Keratinocyte (primary cell): Measurements from ENCODE around the gene DLG2. TPM values are rescaled to one million over a fixed set of nuclear protein-coding genes. Genes with fewer than 3 reads are reported as not detected.

Source experiments
- DNase-seq: peaks from one replicate; pipeline ENCODE4 v3.0.0-alpha.2; 2011; ENCODE audit warnings: low read depth, missing footprints, low spot score
- FAIRE-seq: peaks from 2 replicates; lab custom pipeline; 2011; peaks lifted over from hg19 to GRCh38; lab: Jason Lieb, UNC
- H2AFZ ChIP-seq: 2 replicates; pipeline ENCODE4 v1.6.0; 2012; ENCODE audit warnings: low read length, control low read depth, inconsistent platforms; ENCODE audit not compliant: control insufficient read depth
- H3K27ac ChIP-seq: 2 replicates; pipeline ENCODE4 v1.5.1; 2011; ENCODE audit warnings: low read length; ENCODE audit not compliant: control insufficient read depth, insufficient read depth
- H3K27me3 ChIP-seq: 3 replicates; pipeline ENCODE4 v1.6.0; 2011; ENCODE audit warnings: low read length; ENCODE audit not compliant: control insufficient read depth, insufficient read depth; ENCODE audit errors: extremely low read depth
- H3K36me3 ChIP-seq, 2 experiments: 2 replicates in 1 of 2; 3 replicates in 1 of 2; pipeline ENCODE4 v1.5.1; 2011; ENCODE audit warnings: low read length in 2 of 2, mild to moderate bottlenecking in 1 of 2; ENCODE audit not compliant: control insufficient read depth in 2 of 2, insufficient read depth in 2 of 2; ENCODE audit errors: extremely low read depth in 1 of 2
- H3K4me1 ChIP-seq: 3 replicates; pipeline ENCODE4 v1.5.1; 2011; ENCODE audit warnings: low read length; ENCODE audit not compliant: control insufficient read depth, insufficient read depth; ENCODE audit errors: extremely low read depth
- H3K4me2 ChIP-seq: 3 replicates; pipeline ENCODE4 v1.6.0; 2011; ENCODE audit warnings: low read depth, low read length; ENCODE audit not compliant: control insufficient read depth, insufficient read depth; ENCODE audit errors: extremely low read depth
- H3K4me3 ChIP-seq, 3 experiments: fragments of 200-600 bp in 1 of 3; sonication (generic) in 1 of 3; 2 replicates in 2 of 3; 3 replicates in 1 of 3; pipeline ENCODE4 v1.5.1; 2011 to 2016; ENCODE audit warnings: low read length in 3 of 3, mild to moderate bottlenecking in 3 of 3, control low read depth in 2 of 3, inconsistent platforms in 1 of 3, low read depth in 1 of 3, mixed read lengths in 1 of 3, mixed run types in 1 of 3, moderate library complexity in 1 of 3; ENCODE audit not compliant: control insufficient read depth in 2 of 3, insufficient read depth in 2 of 3; ENCODE audit errors: extremely low read depth in 1 of 3
- H3K79me2 ChIP-seq: 2 replicates; pipeline ENCODE4 v1.6.0; 2012; ENCODE audit warnings: low read length; ENCODE audit not compliant: control insufficient read depth, insufficient read depth
- H3K9ac ChIP-seq: 3 replicates; pipeline ENCODE4 v1.6.0; 2011; ENCODE audit warnings: low read length; ENCODE audit not compliant: control insufficient read depth, insufficient read depth; ENCODE audit errors: extremely low read depth
- H3K9me1 ChIP-seq: 3 replicates; pipeline ENCODE4 v1.6.0; 2011; ENCODE audit warnings: low read length; ENCODE audit not compliant: control insufficient read depth, insufficient read depth; ENCODE audit errors: extremely low read depth
- H3K9me3 ChIP-seq: 2 replicates; pipeline ENCODE4 v1.5.1; 2012; ENCODE audit warnings: low read depth, low read length; ENCODE audit not compliant: control insufficient read depth
- H4K20me1 ChIP-seq: 3 replicates; pipeline ENCODE4 v1.6.0; 2011; ENCODE audit warnings: low read length; ENCODE audit not compliant: control insufficient read depth, insufficient read depth; ENCODE audit errors: extremely low read depth
- CTCF ChIP-seq, 3 experiments: IDR thresholded peaks in 1 of 3; conservative IDR thresholded peaks in 1 of 3; optimal IDR thresholded peaks in 1 of 3; 2 replicates in 2 of 3; 3 replicates in 1 of 3; pipeline versions ENCODE3 to v1.5.1; 2011; ENCODE audit warnings: low read length in 3 of 3, mild to moderate bottlenecking in 3 of 3, moderate library complexity in 2 of 3, control low read depth in 1 of 3, inconsistent platforms in 1 of 3; ENCODE audit not compliant: insufficient read depth in 2 of 3; ENCODE audit errors: extremely low read depth in 1 of 3
- EZH2 ChIP-seq: IDR thresholded peaks from one replicate; pipeline ENCODE4 v1.6.1; 2012; ENCODE audit warnings: inconsistent platforms, mild to moderate bottlenecking, low read length, moderate library complexity
- dilution Hi-C: fragments of 300-500 bp; cut with MboI; formaldehyde crosslinking; loops from one replicate; pipeline ENCODE4 v1.7.0; 2020; ENCODE audit warnings: low sequenced_read_pairs; ENCODE audit not compliant: extremely low pct_ligation_motif_present
- polyA plus RNA-seq, 5 experiments: library from polyadenylated mRNA; depleted of rRNA in 3 of 5; stranded (reverse) in 3 of 5; stranded (forward) in 1 of 5; unstranded in 1 of 5; fragments of >200 nt; gene quantifications; 1 replicate in 1 of 5; 2 replicates in 3 of 5; 3 replicates in 1 of 5; pipeline versions ENCODE4 v1.2.1 to v1.2.3, GENCODE V29; 2011 to 2012; ENCODE audit warnings: missing spikeins in 2 of 5, low read depth in 1 of 5, low replicate concordance in 1 of 5

Gene DLG2
- polyA plus RNA-seq, 1 donor (not counting 4 experiments of a cell fraction or from before 2014, with no cell fraction given), result 0.55 TPM

- Histone ChIP-seq H3K27me3 (no peaks in the 10 kb centered on the region), H3K27ac (no peak overlapping the region), H3K9me3 (no peaks in the 10 kb centered on the region), H3K4me1 (no peaks in the 10 kb centered on the region), H3K9me1 (no peaks in the 10 kb centered on the region), H2AFZ (no peak overlapping the region), H4K20me1 (no peaks in the 10 kb centered on the region), H3K4me2 (no peak overlapping the region), H3K9ac (no peak overlapping the region), H3K4me3 (no peak overlapping the region), H3K36me3 (no peaks in the 10 kb centered on the region), H3K79me2 (no peaks in the 10 kb centered on the region)
- no peak for DNase-seq
- TF ChIP-seq CTCF (optimal IDR thresholded peaks at IDR 0.05 in 1 of 3, IDR thresholded peaks at IDR 0.05 in 1 of 3, conservative IDR thresholded peaks at IDR 0.05 in 1 of 3; ENCODE audit: extremely low read depth in 1 of 3, insufficient read depth in 2 of 3, low read length in 3 of 3), result no peak
- FAIRE-seq, result no peak
- dilution Hi-C loops, result no loop called here
These were observed 574.5 kb downstream of the DLG2 start for GRCh38 chr11:85052636-85053035.

DNA sequence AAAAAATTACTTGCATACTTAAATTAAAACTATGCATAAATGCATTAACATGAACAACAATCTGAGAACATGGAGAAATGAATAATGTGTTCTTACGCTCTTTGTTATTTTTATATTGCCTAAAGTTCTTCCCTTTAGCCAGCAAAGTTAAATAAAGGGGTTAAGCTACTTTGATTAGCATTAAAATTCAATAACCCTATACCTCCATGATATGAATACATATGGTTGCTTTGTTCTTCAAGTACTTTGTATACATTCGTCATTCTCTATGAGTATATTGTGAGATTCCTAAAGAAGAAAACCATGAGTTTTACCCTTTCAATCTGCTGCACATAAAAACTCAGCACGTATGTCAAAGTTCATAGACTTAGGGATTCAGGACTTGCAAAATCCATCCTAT, 578.3 kb downstream of the DLG2 start:
- H3K79me2 ChIP-seq, result no peaks in the 10 kb centered on the region
- H3K27ac ChIP-seq, result no peak overlapping the region
- H2AFZ ChIP-seq, result no peak overlapping the region
- no peaks in the 10 kb centered on the region for H3K36me3 ChIP-seq
- no peak overlapping the region for H3K9ac ChIP-seq
- TF ChIP-seq CTCF (optimal IDR thresholded peaks at IDR 0.05 in 1 of 3, IDR thresholded peaks at IDR 0.05 in 1 of 3, conservative IDR thresholded peaks at IDR 0.05 in 1 of 3; ENCODE audit: extremely low read depth in 1 of 3, insufficient read depth in 2 of 3, low read length in 3 of 3) (no peak), EZH2 (no peak)
- no peaks in the 10 kb centered on the region for H4K20me1 ChIP-seq
- no peak for FAIRE-seq
- dilution Hi-C loops, result no loop called here
- no peaks in the 10 kb centered on the region for H3K9me1 ChIP-seq
- no peak overlapping the region for H3K4me3 ChIP-seq
- DNase-seq, result no peak
- no peaks in the 10 kb centered on the region for H3K9me3 ChIP-seq
- H3K27me3 ChIP-seq, result no peaks in the 10 kb centered on the region
- no peaks in the 10 kb centered on the region for H3K4me1 ChIP-seq
- no peak overlapping the region for H3K4me2 ChIP-seq
